K562 (cell line): Measurements from ENCODE around the gene NANS. TPM values are rescaled to one million over a fixed set of nuclear protein-coding genes. Genes with fewer than 3 reads are reported as not detected.
"Not testable (repeated sequence)": the region's sequence is repeated elsewhere in the genome, so short reads cannot be mapped to it uniquely, and the experiment has no call there.

ENCODE experiments used
- ATAC-seq: fragments of 200-7000 bp; cut with Tn5 transposase; 3 replicates; pipeline ENCODE4 v1.9.1; 2020; ENCODE audit warnings: moderate library complexity
- BruUV-seq: library from RNA; stranded (reverse); fragments of 400-500 nt; replicated peaks from 2 replicates; lab custom pipeline; 2021; lab: Mats Ljungman, UMichigan
- CTCF ChIA-PET: fragments of 300-600 bp; formaldehyde crosslinking; extraction: SDS; loops from one replicate; lab custom pipeline; 2021; ENCODE audit warnings: low intra/inter-chr PET ratio; lab: Yijun Ruan, JAX
- POLR2A ChIA-PET: fragments of 300-600, 350-650 bp; sonication (Branson Sonifier 250); formaldehyde crosslinking; extraction: SDS; loops from one replicate; lab custom pipeline; 2021; ENCODE audit warnings: antibody characterized with exemption, inconsistent platforms; lab: Yijun Ruan, JAX
- DNase-seq, 4 experiments: peaks; one replicate each; pipeline versions ENCODE4 v3.0.0 to v3.0.0-alpha.2; 2011 to 2018; ENCODE audit warnings: low spot score in 3 of 4, mixed read lengths in 3 of 4; ENCODE audit errors: extremely low read depth in 1 of 4
- FAIRE-seq: peaks from 2 replicates; lab custom pipeline; 2011; peaks lifted over from hg19 to GRCh38; lab: Jason Lieb, UNC
- H2AFZ ChIP-seq: 2 replicates; pipeline ENCODE4 v1.6.0; 2011; ENCODE audit warnings: low read depth, low read length, control low read depth, inconsistent platforms
- H3K27ac ChIP-seq: fragments of 200-600 bp; 3 replicates; pipeline ENCODE4 v1.8.0; 2011; ENCODE audit warnings: low read depth, mild to moderate bottlenecking, control low read depth, inconsistent platforms, low read length, moderate library complexity, mixed read lengths; ENCODE audit errors: extremely low read depth
- H3K27me3 ChIP-seq, 2 experiments: fragments of 300-600 bp in 1 of 2; 2 replicates in 1 of 2; 3 replicates in 1 of 2; pipeline versions ENCODE4 v1.6.0 to v1.8.0; 2011; ENCODE audit warnings: inconsistent platforms in 2 of 2, low read length in 2 of 2, mild to moderate bottlenecking in 1 of 2, mixed read lengths in 1 of 2, moderate library complexity in 1 of 2; ENCODE audit not compliant: control insufficient read depth in 2 of 2, insufficient read depth in 2 of 2
- H3K36me3 ChIP-seq: fragments of 300-600 bp; 3 replicates; pipeline ENCODE4 v1.8.0; 2011; ENCODE audit warnings: mild to moderate bottlenecking, low read length, inconsistent platforms; ENCODE audit not compliant: control insufficient read depth, insufficient read depth
- H3K4me1 ChIP-seq, 2 experiments: fragments of 200-600 bp in 1 of 2; replicated peaks in 1 of 2; 2 replicates in 1 of 2; 3 replicates in 1 of 2; pipeline versions ENCODE4 v1.5.1 to v1.8.0; 2011; ENCODE audit warnings: inconsistent platforms in 2 of 2, low read length in 2 of 2, mild to moderate bottlenecking in 1 of 2, mixed read lengths in 1 of 2, moderate library complexity in 1 of 2; ENCODE audit not compliant: control insufficient read depth in 2 of 2, insufficient read depth in 2 of 2
- H3K4me2 ChIP-seq: 2 replicates; pipeline ENCODE4 v1.6.1; 2011; ENCODE audit warnings: low read length, control low read depth, inconsistent platforms, mixed read lengths; ENCODE audit not compliant: insufficient read depth
- H3K4me3 ChIP-seq: fragments of 200-600 bp; sonication (generic), shearing (Covaris generic); 2 replicates; pipeline ENCODE4 v1.5.1; 2016; ENCODE audit warnings: control low read depth, inconsistent platforms
- H3K79me2 ChIP-seq: fragments of 200-600 bp; 3 replicates; pipeline ENCODE4 v1.8.0; 2011; ENCODE audit warnings: low read length, inconsistent platforms; ENCODE audit not compliant: control insufficient read depth, insufficient read depth
- H3K9ac ChIP-seq, 2 experiments: 2 replicates each; pipeline versions ENCODE4 v1.6.0 to v1.6.1; 2011; ENCODE audit warnings: low read depth in 2 of 2, low read length in 2 of 2, control low read depth in 1 of 2, inconsistent platforms in 1 of 2, mild to moderate bottlenecking in 1 of 2, mixed read lengths in 1 of 2; ENCODE audit not compliant: insufficient read depth in 1 of 2
- H3K9me1 ChIP-seq: one replicate; pipeline ENCODE4 v1.6.0; 2011; ENCODE audit warnings: inconsistent platforms, mild to moderate bottlenecking, low read length, moderate library complexity; ENCODE audit not compliant: control insufficient read depth, insufficient read depth
- H3K9me3 ChIP-seq: replicated peaks from 2 replicates; pipeline ENCODE4 v1.5.1; 2011; ENCODE audit warnings: low read depth, low read length, inconsistent platforms; ENCODE audit not compliant: control insufficient read depth, insufficient read depth
- H4K20me1 ChIP-seq: replicated peaks from 2 replicates; pipeline ENCODE4 v1.6.1; 2011; ENCODE audit warnings: low read length, inconsistent platforms, mixed read lengths; ENCODE audit not compliant: control insufficient read depth, insufficient read depth
- C11orf30 ChIP-seq: fragments of 450-650 bp; IDR thresholded peaks from 2 replicates; pipeline ENCODE4 v1.6.1; 2016; ENCODE audit warnings: low read depth, mild to moderate bottlenecking
- MAFF ChIP-seq: IDR thresholded peaks from 2 replicates; pipeline ENCODE4 v1.6.1; 2012; ENCODE audit warnings: low read length, improper control_type of control experiment
- MAFG ChIP-seq: fragments of 450-650 bp; conservative IDR thresholded peaks from 2 replicates; pipeline ENCODE4 v1.6.1; 2016; ENCODE audit warnings: missing genetic modification characterization, missing compliant biosample characterization
- MAFK ChIP-seq: IDR thresholded peaks from 2 replicates; pipeline ENCODE4 v1.6.1; 2011; ENCODE audit warnings: low read length, improper control_type of control experiment
- POLR3A ChIP-seq: IDR thresholded peaks from 2 replicates; pipeline ENCODE4 v1.6.1; 2011; ENCODE audit warnings: borderline replicate concordance, mild to moderate bottlenecking, moderate library complexity; ENCODE audit not compliant: insufficient read length, insufficient read depth; ENCODE audit errors: extremely low read depth
- ZNF316 ChIP-seq: fragments of 450-650 bp; IDR thresholded peaks from 2 replicates; pipeline ENCODE4 v1.6.1; 2016
- WGBS: fragments of 100-300 bp; shearing (Covaris generic); methylation state at CpG from one replicate; pipeline ENCODE4 v1.1.6; 2016; ENCODE audit warnings: low coverage, mixed read lengths; ENCODE audit not compliant: insufficient coverage; ENCODE audit errors: missing lambda C conversion rate; 5-methylcytosine and 5-hydroxymethylcytosine counted together
- in situ Hi-C: fragments of 300-500 bp; cut with MboI; formaldehyde crosslinking; loops from 4 replicates; pipeline ENCODE4 v1.15.0; 2018; ENCODE audit warnings: inconsistent platforms, mixed read lengths
- intact Hi-C: fragments of 100-400 bp; cut with micrococcal nuclease; formaldehyde crosslinking; loops from 2 replicates; pipeline ENCODE4 v1.14.2; 2022
- polyA plus RNA-seq, 8 experiments: library from polyadenylated mRNA; depleted of rRNA in 4 of 8; stranded (reverse) in 5 of 8; unstranded in 3 of 8; fragments of >200 nt; fragmentation: Nextera tagmentation in 2 of 8; fragmentation: Illumina TruSeq in 1 of 8; extraction: Ambion mirVana in 2 of 8; extraction: Trizol in 1 of 8; gene quantifications; 2 replicates each; pipeline versions ENCODE4 v1.2.1 to v1.2.3, GENCODE V29; 2011 to 2014; ENCODE audit warnings: inconsistent platforms in 1 of 8, missing spikeins in 1 of 8
- total RNA-seq, 7 experiments: library from RNA; depleted of rRNA in 6 of 7; stranded (reverse); fragments of >200 nt in 6 of 7; fragmentation: Illumina TruSeq in 2 of 7; extraction: Trizol in 2 of 7; gene quantifications; 2 replicates each; pipeline versions ENCODE4 v1.2.1 to v1.2.3, GENCODE V29; 2011 to 2021; ENCODE audit warnings: low replicate concordance in 1 of 7
- TF ChIP-seq, protein P1 (sequence below): sonication (generic); formaldehyde crosslinking; IDR thresholded peaks from 2 replicates; pipeline ENCODE4 v1.8.0; 2022; ENCODE audit warnings: mild to moderate bottlenecking, low read depth, missing genetic modification reagents

NANS gene
- total and polyA plus RNA-seq, 9 of the 15 experiments (the other 6 are each of a cell fraction or from before 2014, with no cell fraction given): 37.1 to 181 (median 137) TPM

DNA sequence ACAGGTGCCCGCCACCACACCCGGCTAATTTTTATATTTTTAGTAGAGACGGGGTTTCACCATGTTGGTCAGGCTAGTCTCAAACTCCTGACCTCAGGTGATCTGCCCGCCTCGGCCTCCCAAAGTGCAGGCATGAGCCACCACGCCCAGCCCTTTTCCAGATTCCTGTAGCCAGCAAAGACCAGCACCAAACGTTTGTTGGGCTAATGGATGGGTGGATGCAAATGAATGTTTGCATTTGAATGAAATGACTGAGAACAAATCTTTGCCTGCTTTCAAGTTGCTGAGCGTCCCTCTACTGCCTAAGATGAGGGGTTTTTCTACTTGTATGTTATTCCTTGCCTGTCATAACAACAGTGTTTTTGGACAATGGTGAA lies 20.0 kb downstream of the NANS start:
- H3K27me3 ChIP-seq, intact Hi-C loops, H3K4me2 ChIP-seq, FAIRE-seq, H3K27ac ChIP-seq, H3K9ac ChIP-seq, H2AFZ ChIP-seq, H3K9me1 ChIP-seq, H3K4me3 ChIP-seq, H3K9me3 ChIP-seq, in situ Hi-C loops, ATAC-seq, H3K4me1 ChIP-seq, DNase-seq, BruUV-seq, H4K20me1 ChIP-seq: not testable (repeated sequence)
- POLR2A ChIA-PET: interaction anchor here (1.3 kb wide), 1 partner anchor 10 kb away, joined by 6 read pairs; no protein-coding TSS in a partner anchor
- Histone ChIP-seq H3K36me3 (peaks cover 71% of the 10 kb centered on the region), H3K79me2 (peaks cover 30% of the 10 kb centered on the region)
- 86% methylated on average over 8 of the region's 8 CpGs for WGBS
- CTCF ChIA-PET: interaction anchor here (0.5 kb wide), 1 partner anchor 129 kb away, joined by 6 read pairs; no protein-coding TSS in a partner anchor

DNA sequence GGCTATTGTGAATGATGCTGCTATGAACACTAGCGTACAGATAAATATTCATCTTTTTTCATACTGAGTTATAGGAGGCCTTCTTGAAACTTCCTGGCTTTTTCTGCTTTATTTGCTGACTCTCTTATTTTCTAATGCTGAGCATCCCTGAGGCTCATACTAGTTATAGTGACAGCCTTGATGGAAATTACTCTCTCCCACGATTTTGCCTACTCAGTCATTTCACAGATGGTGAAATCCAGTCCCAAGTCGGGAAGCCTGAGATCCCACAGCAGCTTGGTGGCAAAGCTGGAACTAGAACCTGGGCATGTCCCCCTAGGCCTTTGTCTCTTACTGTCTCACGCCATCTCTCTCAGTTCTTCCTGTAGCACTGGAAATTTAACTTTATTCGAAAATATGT lies 22.4 kb downstream of the NANS start:
- in situ Hi-C loops: no loop called here
- WGBS: 66% methylated on average over 5 of the region's 5 CpGs
- POLR2A ChIA-PET: interaction anchor here (0.6 to 1.3 kb wide), 3 partner anchors 10 to 325 kb away, joined by 3 to 4 read pairs (median 3); no protein-coding TSS in a partner anchor

More for the DNA sequence above, 22.4 kb downstream of the NANS start:
- Histone ChIP-seq H4K20me1 (0 out of 2 replicates have a peak, but pooled peaks cover 6% of the 10 kb centered on the region), H2AFZ (no peak overlapping the region), H3K27ac (no peak overlapping the region), H3K9ac (no peak overlapping the region), H3K9me3 (no peaks in the 10 kb centered on the region), H3K9me1 (no peaks in the 10 kb centered on the region), H3K36me3 (peaks cover 85% of the 10 kb centered on the region), H3K4me1 (peaks cover 7 to 10% of the 10 kb centered on the region in 2 experiments; a peak in 4 of 5 replicates), H3K4me2 (no peak overlapping the region), H3K4me3 (no peak overlapping the region), H3K27me3 (no peaks in the 10 kb centered on the region), H3K79me2 (peaks cover 22% of the 10 kb centered on the region)
- TF ChIP-seq C11orf30 (peak; percentile 68), MAFG (tag) (peak; percentile 40; the same call in 1 of the 2 replicates), MAFK (peak; percentile 13; the same call in 1 of the 2 replicates), POLR3A (no peak), MAFF (peak; percentile 53; the same call in 1 of the 2 replicates), ZNF316 (peak; percentile 87)
- TF ChIP-seq, protein P1, sequence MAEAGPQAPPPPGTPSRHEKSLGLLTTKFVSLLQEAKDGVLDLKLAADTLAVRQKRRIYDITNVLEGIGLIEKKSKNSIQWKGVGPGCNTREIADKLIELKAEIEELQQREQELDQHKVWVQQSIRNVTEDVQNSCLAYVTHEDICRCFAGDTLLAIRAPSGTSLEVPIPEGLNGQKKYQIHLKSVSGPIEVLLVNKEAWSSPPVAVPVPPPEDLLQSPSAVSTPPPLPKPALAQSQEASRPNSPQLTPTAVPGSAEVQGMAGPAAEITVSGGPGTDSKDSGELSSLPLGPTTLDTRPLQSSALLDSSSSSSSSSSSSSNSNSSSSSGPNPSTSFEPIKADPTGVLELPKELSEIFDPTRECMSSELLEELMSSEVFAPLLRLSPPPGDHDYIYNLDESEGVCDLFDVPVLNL (CRISPR knock-in tag): no peak
- DNase-seq (no peak), FAIRE-seq (no peak), ATAC-seq (no peak)
- CTCF ChIA-PET: no interaction called here
- intact Hi-C loops: no loop called here
- no TSS peak for BruUV-seq
